Measurements from ENCODE around the gene TMEM170A. TPM values are rescaled to one million over a fixed set of nuclear protein-coding genes. Genes with fewer than 3 reads are reported as not detected.

The TMEM170A gene
- total and polyA plus RNA-seq, 2 of the 13 experiments (the other 11 are each of a cell fraction or from before 2014, with no cell fraction given): 35.7 to 39.7 TPM

GRCh38 chr16:75495076-75495674 lies 30.7 kb upstream of the TMEM170A start, which contains the start of gene CHST6 (continued):
- peak; percentile 33; the same call in 1 of the 2 replicates for TF ChIP-seq ZNF501 (CRISPR knock-in tag; IDR thresholded peaks at IDR 0.05)
- peak; percentile 53; the same call in 1 of the 2 replicates for TF ChIP-seq ZNF605 (CRISPR knock-in tag; IDR thresholded peaks at IDR 0.05)
- peak; percentile 39 for TF ChIP-seq PTBP1 (IDR thresholded peaks at IDR 0.05; ENCODE audit: low read depth, low read length, poor library complexity, severe bottlenecking)
- TF ChIP-seq ZMYM3 (CRISPR knock-in tag; IDR thresholded peaks at IDR 0.05): no peak
- TF ChIP-seq, protein P1, sequence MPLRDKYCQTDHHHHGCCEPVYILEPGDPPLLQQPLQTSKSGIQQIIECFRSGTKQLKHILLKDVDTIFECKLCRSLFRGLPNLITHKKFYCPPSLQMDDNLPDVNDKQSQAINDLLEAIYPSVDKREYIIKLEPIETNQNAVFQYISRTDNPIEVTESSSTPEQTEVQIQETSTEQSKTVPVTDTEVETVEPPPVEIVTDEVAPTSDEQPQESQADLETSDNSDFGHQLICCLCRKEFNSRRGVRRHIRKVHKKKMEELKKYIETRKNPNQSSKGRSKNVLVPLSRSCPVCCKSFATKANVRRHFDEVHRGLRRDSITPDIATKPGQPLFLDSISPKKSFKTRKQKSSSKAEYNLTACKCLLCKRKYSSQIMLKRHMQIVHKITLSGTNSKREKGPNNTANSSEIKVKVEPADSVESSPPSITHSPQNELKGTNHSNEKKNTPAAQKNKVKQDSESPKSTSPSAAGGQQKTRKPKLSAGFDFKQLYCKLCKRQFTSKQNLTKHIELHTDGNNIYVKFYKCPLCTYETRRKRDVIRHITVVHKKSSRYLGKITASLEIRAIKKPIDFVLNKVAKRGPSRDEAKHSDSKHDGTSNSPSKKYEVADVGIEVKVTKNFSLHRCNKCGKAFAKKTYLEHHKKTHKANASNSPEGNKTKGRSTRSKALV (CRISPR knock-in tag; IDR thresholded peaks at IDR 0.05): peak; percentile 99
- TF ChIP-seq U2AF2 (IDR thresholded peaks at IDR 0.05; ENCODE audit: low read depth, low read length): no peak
- TF ChIP-seq ZNF432 (CRISPR knock-in tag; IDR thresholded peaks at IDR 0.05; ENCODE audit: borderline replicate concordance): no peak
- TF ChIP-seq ZFY (CRISPR knock-in tag; IDR thresholded peaks at IDR 0.05): peak; percentile 52
- no peak for TF ChIP-seq IKZF1 (IDR thresholded peaks at IDR 0.05)
- no peak for TF ChIP-seq ZFP82 (CRISPR knock-in tag; IDR thresholded peaks at IDR 0.05; ENCODE audit: borderline replicate concordance)
- no peak for TF ChIP-seq CREB1 (IDR thresholded peaks at IDR 0.05)
- TF ChIP-seq CREB1 (CRISPR knock-in tag; IDR thresholded peaks at IDR 0.05): no peak
- peak; percentile 34; the same call in 1 of the 2 replicates for TF ChIP-seq SAP130 (CRISPR knock-in tag; IDR thresholded peaks at IDR 0.05; ENCODE audit: low read depth)
- TF ChIP-seq MTF2 (CRISPR knock-in tag; IDR thresholded peaks at IDR 0.05; ENCODE audit: borderline replicate concordance): peak; percentile 89; the same call in 1 of the 2 replicates
- TF ChIP-seq HOXA3 (CRISPR knock-in tag; IDR thresholded peaks at IDR 0.05): peak; percentile 63
- TF ChIP-seq TAF1 (CRISPR knock-in tag; IDR thresholded peaks at IDR 0.05): 0 out of 2 replicates have a peak, but pooled peaks have one; percentile 7
- TF ChIP-seq ZNF746 (CRISPR knock-in tag; IDR thresholded peaks at IDR 0.05): peak; percentile 35; the same call in 1 of the 2 replicates
- TF ChIP-seq, protein P2, sequence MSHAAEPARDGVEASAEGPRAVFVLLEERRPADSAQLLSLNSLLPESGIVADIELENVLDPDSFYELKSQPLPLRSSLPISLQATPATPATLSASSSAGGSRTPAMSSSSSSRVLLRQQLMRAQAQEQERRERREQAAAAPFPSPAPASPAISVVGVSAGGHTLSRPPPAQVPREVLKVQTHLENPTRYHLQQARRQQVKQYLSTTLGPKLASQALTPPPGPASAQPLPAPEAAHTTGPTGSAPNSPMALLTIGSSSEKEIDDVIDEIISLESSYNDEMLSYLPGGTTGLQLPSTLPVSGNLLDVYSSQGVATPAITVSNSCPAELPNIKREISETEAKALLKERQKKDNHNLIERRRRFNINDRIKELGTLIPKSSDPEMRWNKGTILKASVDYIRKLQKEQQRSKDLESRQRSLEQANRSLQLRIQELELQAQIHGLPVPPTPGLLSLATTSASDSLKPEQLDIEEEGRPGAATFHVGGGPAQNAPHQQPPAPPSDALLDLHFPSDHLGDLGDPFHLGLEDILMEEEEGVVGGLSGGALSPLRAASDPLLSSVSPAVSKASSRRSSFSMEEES (CRISPR knock-in tag; IDR thresholded peaks at IDR 0.05): no peak
- TF ChIP-seq POLR2G (IDR thresholded peaks at IDR 0.05; ENCODE audit: low read depth, low read length): 0 out of 2 replicates have a peak, but pooled peaks have one; percentile 35
- TF ChIP-seq TGIF2 (CRISPR knock-in tag; IDR thresholded peaks at IDR 0.05): 0 out of 2 replicates have a peak, but pooled peaks have one; percentile 21
- peak; percentile 27; the same call in 1 of the 2 replicates for TF ChIP-seq TBX2 (CRISPR knock-in tag; IDR thresholded peaks at IDR 0.05; ENCODE audit: borderline replicate concordance)
- TF ChIP-seq CCDC6 (CRISPR knock-in tag; IDR thresholded peaks at IDR 0.05): peak; percentile 59
- TF ChIP-seq ZNF768 (CRISPR knock-in tag; IDR thresholded peaks at IDR 0.05): 0 out of 2 replicates have a peak, but pooled peaks have one; percentile 18
- TF ChIP-seq, protein P3, sequence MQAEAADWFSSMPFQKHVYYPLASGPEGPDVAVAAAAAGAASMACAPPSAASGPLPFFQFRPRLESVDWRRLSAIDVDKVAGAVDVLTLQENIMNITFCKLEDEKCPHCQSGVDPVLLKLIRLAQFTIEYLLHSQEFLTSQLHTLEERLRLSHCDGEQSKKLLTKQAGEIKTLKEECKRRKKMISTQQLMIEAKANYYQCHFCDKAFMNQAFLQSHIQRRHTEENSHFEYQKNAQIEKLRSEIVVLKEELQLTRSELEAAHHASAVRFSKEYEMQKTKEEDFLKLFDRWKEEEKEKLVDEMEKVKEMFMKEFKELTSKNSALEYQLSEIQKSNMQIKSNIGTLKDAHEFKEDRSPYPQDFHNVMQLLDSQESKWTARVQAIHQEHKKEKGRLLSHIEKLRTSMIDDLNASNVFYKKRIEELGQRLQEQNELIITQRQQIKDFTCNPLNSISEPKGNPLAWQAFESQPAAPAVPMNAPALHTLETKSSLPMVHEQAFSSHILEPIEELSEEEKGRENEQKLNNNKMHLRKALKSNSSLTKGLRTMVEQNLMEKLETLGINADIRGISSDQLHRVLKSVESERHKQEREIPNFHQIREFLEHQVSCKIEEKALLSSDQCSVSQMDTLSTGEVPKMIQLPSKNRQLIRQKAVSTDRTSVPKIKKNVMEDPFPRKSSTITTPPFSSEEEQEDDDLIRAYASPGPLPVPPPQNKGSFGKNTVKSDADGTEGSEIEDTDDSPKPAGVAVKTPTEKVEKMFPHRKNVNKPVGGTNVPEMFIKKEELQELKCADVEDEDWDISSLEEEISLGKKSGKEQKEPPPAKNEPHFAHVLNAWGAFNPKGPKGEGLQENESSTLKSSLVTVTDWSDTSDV (CRISPR knock-in tag; IDR thresholded peaks at IDR 0.05): 0 out of 2 replicates have a peak, but pooled peaks have one; percentile 7
